GM23338 (cell line): Measurements from ENCODE around the gene PCK2. TPM values are rescaled to one million over a fixed set of nuclear protein-coding genes. Genes with fewer than 3 reads are reported as not detected.
A peak's percentile ranks its signal among the peaks of the same experiment; 100 is the strongest.

Source experiments
- ATAC-seq: fragments of 200-7000 bp; cut with Tn5 transposase; 3 replicates; pipeline ENCODE4 v1.9.1; 2020
- DNase-seq: peaks from one replicate; pipeline ENCODE4 v3.0.0-alpha.2; 2015; ENCODE audit warnings: low spot score
- H2AFZ ChIP-seq: fragments of 200-600 bp; sonication (generic); 2 replicates; pipeline ENCODE4 v1.8.0; 2016; ENCODE audit warnings: antibody characterized with exemption, mild to moderate bottlenecking, moderate library complexity
- H3F3A ChIP-seq: fragments of 200-600 bp; sonication (generic); replicated peaks from 2 replicates; pipeline ENCODE4 v1.8.0; 2017; ENCODE audit warnings: antibody characterized with exemption, mixed run types, low read depth
- H3K27ac ChIP-seq: fragments of 200-600 bp; sonication (generic); 2 replicates; pipeline ENCODE4 v1.6.1; 2016; ENCODE audit warnings: low read depth
- H3K27me3 ChIP-seq: fragments of 200-600 bp; sonication (generic); 2 replicates; pipeline ENCODE4 v1.8.0; 2016; ENCODE audit warnings: mild to moderate bottlenecking, mixed run types, moderate library complexity; ENCODE audit not compliant: insufficient read depth
- H3K36me3 ChIP-seq: fragments of 200-600 bp; sonication (generic); 2 replicates; pipeline ENCODE4 v1.8.0; 2016; ENCODE audit warnings: mild to moderate bottlenecking; ENCODE audit not compliant: insufficient read depth
- H3K4me1 ChIP-seq: fragments of 200-600 bp; sonication (generic); 2 replicates; pipeline ENCODE4 v1.8.0; 2016; ENCODE audit warnings: mild to moderate bottlenecking, moderate library complexity; ENCODE audit not compliant: insufficient read depth
- H3K4me2 ChIP-seq: fragments of 200-600 bp; sonication (generic); 2 replicates; pipeline ENCODE4 v1.7.1; 2017; ENCODE audit warnings: mixed run types
- H3K4me3 ChIP-seq: fragments of 200-600 bp; sonication (generic); 2 replicates; pipeline ENCODE4 v1.6.1; 2016; ENCODE audit warnings: mixed run types
- H3K79me2 ChIP-seq: fragments of 200-600 bp; sonication (generic); replicated peaks from 2 replicates; pipeline ENCODE4 v1.8.0; 2017; ENCODE audit warnings: mild to moderate bottlenecking; ENCODE audit not compliant: insufficient read depth
- H3K9me2 ChIP-seq: fragments of 200-600 bp; sonication (generic); 2 replicates; pipeline ENCODE4 v1.8.0; 2017; ENCODE audit not compliant: insufficient read depth
- H4K20me1 ChIP-seq: fragments of 200-600 bp; sonication (generic); replicated peaks from 2 replicates; pipeline ENCODE4 v1.8.0; 2017; ENCODE audit warnings: mild to moderate bottlenecking; ENCODE audit not compliant: insufficient read depth
- H3K27ac Mint-ChIP-seq: 2 replicates; pipeline ENCODE4 v1.8.0; 2020; ENCODE audit warnings: inconsistent platforms, mild to moderate bottlenecking, moderate library complexity, mixed read lengths
- H3K27me3 Mint-ChIP-seq: 3 replicates; pipeline ENCODE4 v1.8.0; 2022; ENCODE audit warnings: low read depth, mild to moderate bottlenecking, moderate library complexity, mixed read lengths, inconsistent platforms; ENCODE audit not compliant: insufficient read depth, poor library complexity
- H3K36me3 Mint-ChIP-seq: 3 replicates; pipeline ENCODE4 v1.8.0; 2021; ENCODE audit warnings: low read depth, mild to moderate bottlenecking, inconsistent platforms, moderate library complexity, mixed read lengths
- H3K4me1 Mint-ChIP-seq: 3 replicates; pipeline ENCODE4 v1.8.0; 2020; ENCODE audit warnings: mild to moderate bottlenecking, inconsistent platforms, mixed read lengths
- H3K4me3 Mint-ChIP-seq: 3 replicates; pipeline ENCODE4 v1.8.0; 2021; ENCODE audit warnings: moderate library complexity, mild to moderate bottlenecking, inconsistent platforms, mixed read lengths
- H3K9me3 Mint-ChIP-seq: 3 replicates; pipeline ENCODE4 v1.8.0; 2020; ENCODE audit warnings: moderate library complexity, mild to moderate bottlenecking, inconsistent platforms, mixed read lengths
- NANOG ChIP-seq: IDR thresholded peaks from 2 replicates; pipeline ENCODE4 v1.6.1; 2016; ENCODE audit warnings: antibody characterized with exemption, borderline replicate concordance
- POLR2AphosphoS5 ChIP-seq: IDR thresholded peaks from 2 replicates; pipeline ENCODE4 v1.6.1; 2016; ENCODE audit warnings: antibody characterized with exemption, low read depth
- STAT1 ChIP-seq: IDR thresholded peaks from one replicate; pipeline ENCODE4 v1.6.1; 2016; ENCODE audit warnings: antibody characterized with exemption; ENCODE audit not compliant: unreplicated experiment
- polyA plus RNA-seq: library from polyadenylated mRNA; unstranded; fragments of >200 nt; fragmentation: Nextera tagmentation; extraction: Ambion mirVana; gene quantifications from 2 replicates; pipeline ENCODE4 v1.2.1, GENCODE V29; 2016
- total RNA-seq: library from RNA; depleted of rRNA; stranded (reverse); fragments of >200 nt; shearing (Covaris generic); gene quantifications from 2 replicates; pipeline ENCODE4 v1.2.3, GENCODE V29; 2014
- TF ChIP-seq, protein P1 (sequence below): fragments of 250-450 bp; sonication (Bioruptor Pico); IDR thresholded peaks from 2 replicates; pipeline ENCODE4 v1.5.0; 2020; ENCODE audit warnings: mild to moderate bottlenecking, moderate library complexity

The PCK2 gene
- total and polyA plus RNA-seq, 2 experiments from 2014 or later, result 53.5 to 103 TPM

DNA sequence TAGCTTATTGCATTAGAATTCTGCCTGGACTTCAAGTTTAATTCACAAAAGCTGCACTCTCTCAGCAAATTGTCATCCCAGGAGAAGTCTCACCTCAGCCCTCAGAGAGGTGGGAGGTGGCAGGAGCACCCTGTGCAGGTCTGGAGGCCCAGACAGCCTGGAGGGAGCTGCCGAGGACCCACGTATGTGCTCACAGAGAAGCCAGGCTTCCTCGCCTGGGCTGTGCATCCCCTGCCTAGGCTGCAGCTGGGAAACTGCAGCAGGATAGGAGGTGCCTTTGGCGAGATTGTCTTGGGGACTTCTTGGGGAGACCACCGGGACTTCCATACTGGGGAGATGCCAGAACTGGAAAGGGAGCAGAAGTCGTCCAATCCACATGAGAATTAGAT lies 14.0 kb upstream of the PCK2 start (continued):
- TF ChIP-seq, protein P1, sequence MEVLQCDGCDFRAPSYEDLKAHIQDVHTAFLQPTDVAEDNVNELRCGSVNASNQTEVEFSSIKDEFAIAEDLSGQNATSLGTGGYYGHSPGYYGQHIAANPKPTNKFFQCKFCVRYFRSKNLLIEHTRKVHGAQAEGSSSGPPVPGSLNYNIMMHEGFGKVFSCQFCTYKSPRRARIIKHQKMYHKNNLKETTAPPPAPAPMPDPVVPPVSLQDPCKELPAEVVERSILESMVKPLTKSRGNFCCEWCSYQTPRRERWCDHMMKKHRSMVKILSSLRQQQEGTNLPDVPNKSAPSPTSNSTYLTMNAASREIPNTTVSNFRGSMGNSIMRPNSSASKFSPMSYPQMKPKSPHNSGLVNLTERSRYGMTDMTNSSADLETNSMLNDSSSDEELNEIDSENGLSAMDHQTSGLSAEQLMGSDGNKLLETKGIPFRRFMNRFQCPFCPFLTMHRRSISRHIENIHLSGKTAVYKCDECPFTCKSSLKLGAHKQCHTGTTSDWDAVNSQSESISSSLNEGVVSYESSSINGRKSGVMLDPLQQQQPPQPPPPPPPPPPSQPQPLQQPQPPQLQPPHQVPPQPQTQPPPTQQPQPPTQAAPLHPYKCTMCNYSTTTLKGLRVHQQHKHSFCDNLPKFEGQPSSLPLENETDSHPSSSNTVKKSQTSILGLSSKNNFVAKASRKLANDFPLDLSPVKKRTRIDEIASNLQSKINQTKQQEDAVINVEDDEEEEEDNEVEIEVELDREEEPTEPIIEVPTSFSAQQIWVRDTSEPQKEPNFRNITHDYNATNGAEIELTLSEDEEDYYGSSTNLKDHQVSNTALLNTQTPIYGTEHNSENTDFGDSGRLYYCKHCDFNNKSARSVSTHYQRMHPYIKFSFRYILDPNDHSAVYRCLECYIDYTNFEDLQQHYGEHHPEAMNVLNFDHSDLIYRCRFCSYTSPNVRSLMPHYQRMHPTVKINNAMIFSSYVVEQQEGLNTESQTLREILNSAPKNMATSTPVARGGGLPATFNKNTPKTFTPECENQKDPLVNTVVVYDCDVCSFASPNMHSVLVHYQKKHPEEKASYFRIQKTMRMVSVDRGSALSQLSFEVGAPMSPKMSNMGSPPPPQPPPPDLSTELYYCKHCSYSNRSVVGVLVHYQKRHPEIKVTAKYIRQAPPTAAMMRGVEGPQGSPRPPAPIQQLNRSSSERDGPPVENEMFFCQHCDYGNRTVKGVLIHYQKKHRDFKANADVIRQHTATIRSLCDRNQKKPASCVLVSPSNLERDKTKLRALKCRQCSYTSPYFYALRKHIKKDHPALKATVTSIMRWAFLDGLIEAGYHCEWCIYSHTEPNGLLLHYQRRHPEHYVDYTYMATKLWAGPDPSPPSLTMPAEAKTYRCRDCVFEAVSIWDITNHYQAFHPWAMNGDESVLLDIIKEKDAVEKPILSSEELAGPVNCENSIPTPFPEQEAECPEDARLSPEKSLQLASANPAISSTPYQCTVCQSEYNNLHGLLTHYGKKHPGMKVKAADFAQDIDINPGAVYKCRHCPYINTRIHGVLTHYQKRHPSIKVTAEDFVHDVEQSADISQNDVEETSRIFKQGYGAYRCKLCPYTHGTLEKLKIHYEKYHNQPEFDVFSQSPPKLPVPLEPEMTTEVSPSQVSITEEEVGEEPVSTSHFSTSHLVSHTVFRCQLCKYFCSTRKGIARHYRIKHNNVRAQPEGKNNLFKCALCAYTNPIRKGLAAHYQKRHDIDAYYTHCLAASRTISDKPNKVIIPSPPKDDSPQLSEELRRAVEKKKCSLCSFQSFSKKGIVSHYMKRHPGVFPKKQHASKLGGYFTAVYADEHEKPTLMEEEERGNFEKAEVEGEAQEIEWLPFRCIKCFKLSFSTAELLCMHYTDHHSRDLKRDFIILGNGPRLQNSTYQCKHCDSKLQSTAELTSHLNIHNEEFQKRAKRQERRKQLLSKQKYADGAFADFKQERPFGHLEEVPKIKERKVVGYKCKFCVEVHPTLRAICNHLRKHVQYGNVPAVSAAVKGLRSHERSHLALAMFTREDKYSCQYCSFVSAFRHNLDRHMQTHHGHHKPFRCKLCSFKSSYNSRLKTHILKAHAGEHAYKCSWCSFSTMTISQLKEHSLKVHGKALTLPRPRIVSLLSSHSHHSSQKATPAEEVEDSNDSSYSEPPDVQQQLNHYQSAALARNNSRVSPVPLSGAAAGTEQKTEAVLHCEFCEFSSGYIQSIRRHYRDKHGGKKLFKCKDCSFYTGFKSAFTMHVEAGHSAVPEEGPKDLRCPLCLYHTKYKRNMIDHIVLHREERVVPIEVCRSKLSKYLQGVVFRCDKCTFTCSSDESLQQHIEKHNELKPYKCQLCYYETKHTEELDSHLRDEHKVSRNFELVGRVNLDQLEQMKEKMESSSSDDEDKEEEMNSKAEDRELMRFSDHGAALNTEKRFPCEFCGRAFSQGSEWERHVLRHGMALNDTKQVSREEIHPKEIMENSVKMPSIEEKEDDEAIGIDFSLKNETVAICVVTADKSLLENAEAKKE (CRISPR knock-in tag), result no peak
- no peak for TF ChIP-seq NANOG

DNA sequence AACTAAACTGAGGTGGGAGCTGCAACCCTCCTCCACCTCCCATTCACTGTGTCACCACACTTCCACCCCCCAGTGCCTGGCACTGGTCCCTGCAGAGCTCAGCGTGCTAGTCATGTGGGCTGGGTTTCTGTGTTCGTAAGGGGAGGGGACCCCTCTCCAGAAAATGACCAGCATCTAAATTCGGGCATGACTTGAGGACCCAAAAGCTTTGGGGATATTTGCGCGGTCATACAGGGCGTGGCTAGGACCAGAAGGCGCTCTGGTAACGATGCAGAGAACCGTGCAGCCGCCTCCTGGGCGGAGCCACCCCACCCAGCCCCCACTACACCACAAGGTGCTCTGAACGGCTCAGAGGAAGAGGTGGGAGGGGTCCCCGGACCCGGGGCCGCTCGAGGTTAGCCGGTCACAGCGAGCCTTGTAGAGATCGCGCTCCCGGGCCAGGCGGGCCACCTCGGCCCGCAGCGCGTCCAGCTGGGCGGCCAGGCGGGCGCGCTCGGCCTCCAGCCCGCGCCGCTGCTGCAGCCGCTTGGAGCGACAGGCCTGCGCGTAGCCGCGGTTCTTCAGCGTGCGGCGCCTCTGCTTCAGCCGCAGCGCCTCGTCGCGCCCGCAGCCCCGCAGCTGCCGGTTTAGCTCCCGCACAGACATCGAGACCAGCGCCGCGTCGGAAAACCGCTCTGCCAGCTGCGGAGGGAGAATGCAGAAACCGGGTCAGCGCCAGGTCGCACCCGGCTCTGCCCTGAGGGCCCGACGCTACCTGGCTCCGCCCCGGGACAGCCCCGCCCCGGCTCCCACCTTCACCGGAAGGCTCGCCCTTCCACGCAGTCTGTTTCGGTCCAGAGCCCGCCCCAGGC lies 13.0 kb upstream of the PCK2 start:
- peak overlapping the region; percentile 83 for H3K4me3 ChIP-seq
- H3K27ac Mint-ChIP-seq, result peak overlapping the region; percentile 80; the same call in 1 of the 2 replicates
- peak overlapping the region; percentile 76 for H3K4me3 Mint-ChIP-seq
- peak overlapping the region; percentile 94 for H2AFZ ChIP-seq
- no peaks in the 10 kb centered on the region for H3K36me3 ChIP-seq
- ATAC-seq, result peak; percentile 75
- peaks cover 14% of the 10 kb centered on the region; the same call in 1 of the 2 replicates for H3K27me3 ChIP-seq
- H3K4me2 ChIP-seq, result peak overlapping the region; percentile 95
- no peaks in the 10 kb centered on the region; the same call in 2 of the 3 replicates for H3K36me3 Mint-ChIP-seq
- H3K4me1 Mint-ChIP-seq, result peaks cover 41% of the 10 kb centered on the region
- no peaks in the 10 kb centered on the region for H3K9me2 ChIP-seq
- no peaks in the 10 kb centered on the region for H3K9me3 Mint-ChIP-seq
- peaks cover 35% of the 10 kb centered on the region for H3K27me3 Mint-ChIP-seq
- H3K79me2 ChIP-seq, result no peaks in the 10 kb centered on the region
- no peaks in the 10 kb centered on the region for H4K20me1 ChIP-seq
- peaks cover 15% of the 10 kb centered on the region; the same call in 1 of the 2 replicates for H3F3A ChIP-seq
- peaks cover 19% of the 10 kb centered on the region for H3K4me1 ChIP-seq
- TF ChIP-seq POLR2AphosphoS5 (peak; percentile 81), STAT1 (no peak)
- peak overlapping the region; percentile 78; the same call in 1 of the 2 replicates for H3K27ac ChIP-seq
- peak; percentile 81 for DNase-seq
